WTC11 (cell line): ENCODE data around the gene MAFB. TPM values are rescaled to one million over a fixed set of nuclear protein-coding genes. Genes with fewer than 3 reads are reported as not detected.

Experiments used
- ATAC-seq: fragments of 200-7000 bp; cut with Tn5 transposase; 2 replicates; pipeline ENCODE4 v1.10.0; 2021; ENCODE audit warnings: mild to moderate bottlenecking, moderate library complexity
- CTCF ChIA-PET: fragments of 300-600 bp; sonication (Branson Sonifier 250); formaldehyde crosslinking; loops from one replicate; lab custom pipeline; 2021; ENCODE audit warnings: antibody characterized with exemption; lab: Charles Lee
- POLR2A ChIA-PET: fragments of 350-600 bp; sonication (Branson Sonifier 250); formaldehyde crosslinking; loops from one replicate; lab custom pipeline; 2021; ENCODE audit warnings: antibody characterized with exemption; lab: Charles Lee
- DNase-seq: peaks from one replicate; pipeline ENCODE4 v3.0.0; 2021; ENCODE audit warnings: low spot score
- H3K27ac Mint-ChIP-seq: 2 replicates; pipeline ENCODE4 v1.8.0; 2021; ENCODE audit warnings: mixed read lengths
- H3K27me3 Mint-ChIP-seq: 2 replicates; pipeline ENCODE4 v1.8.0; 2021; ENCODE audit warnings: low read depth, mild to moderate bottlenecking, moderate library complexity, mixed read lengths
- H3K36me3 Mint-ChIP-seq: 2 replicates; pipeline ENCODE4 v1.8.0; 2021; ENCODE audit warnings: mixed read lengths
- H3K4me1 Mint-ChIP-seq: 2 replicates; pipeline ENCODE4 v1.8.0; 2022; ENCODE audit warnings: mixed read lengths
- H3K4me3 Mint-ChIP-seq: 2 replicates; pipeline ENCODE4 v1.8.0; 2021; ENCODE audit warnings: mild to moderate bottlenecking, moderate library complexity, mixed read lengths
- H3K9me3 Mint-ChIP-seq: 2 replicates; pipeline ENCODE4 v1.8.0; 2021; ENCODE audit warnings: mixed read lengths
- CBFB ChIP-seq: sonication (generic); formaldehyde crosslinking; IDR thresholded peaks from 2 replicates; pipeline ENCODE4 v1.8.1; 2022; ENCODE audit warnings: mild to moderate bottlenecking, low read depth, missing genetic modification reagents
- CREB1 ChIP-seq: sonication (generic); formaldehyde crosslinking; IDR thresholded peaks from 2 replicates; pipeline ENCODE4 v1.8.0; 2023; ENCODE audit warnings: mild to moderate bottlenecking, missing genetic modification reagents
- CREM ChIP-seq: sonication (generic); formaldehyde crosslinking; IDR thresholded peaks from 2 replicates; pipeline ENCODE4 v1.8.1; 2022; ENCODE audit warnings: mild to moderate bottlenecking, missing genetic modification reagents, moderate library complexity
- GRHL2 ChIP-seq: fragments of 250-450 bp; sonication (Bioruptor Pico); IDR thresholded peaks from 2 replicates; pipeline ENCODE4 v1.8.0; 2022; ENCODE audit warnings: mild to moderate bottlenecking, moderate library complexity; ENCODE audit not compliant: insufficient replicate concordance, severe bottlenecking
- GTF2I ChIP-seq: fragments of 250-450 bp; sonication (Bioruptor Pico); conservative IDR thresholded peaks from 2 replicates; pipeline ENCODE4 v1.4.0; 2021; ENCODE audit warnings: mild to moderate bottlenecking
- JUN ChIP-seq: sonication (generic); formaldehyde crosslinking; IDR thresholded peaks from 2 replicates; pipeline ENCODE4 v1.8.0; 2023; ENCODE audit warnings: mild to moderate bottlenecking, missing genetic modification reagents
- MYBL2 ChIP-seq: sonication (generic); formaldehyde crosslinking; IDR thresholded peaks from 2 replicates; pipeline ENCODE4 v1.8.1; 2023; ENCODE audit warnings: mild to moderate bottlenecking, moderate library complexity, missing genetic modification reagents
- NR1H2 ChIP-seq: sonication (generic); formaldehyde crosslinking; IDR thresholded peaks from 2 replicates; pipeline ENCODE4 v1.9.0; 2021; ENCODE audit warnings: mild to moderate bottlenecking, moderate library complexity, missing genetic modification reagents
- PRRX2 ChIP-seq: fragments of 250-450 bp; sonication (Bioruptor Pico); IDR thresholded peaks from 2 replicates; pipeline ENCODE4 v1.8.0; 2021; ENCODE audit warnings: mild to moderate bottlenecking
- ZNF232 ChIP-seq: sonication (generic); formaldehyde crosslinking; IDR thresholded peaks from 2 replicates; pipeline ENCODE4 v1.8.0; 2022; ENCODE audit warnings: mild to moderate bottlenecking, missing genetic modification reagents
- ZNF263 ChIP-seq: sonication (generic); formaldehyde crosslinking; IDR thresholded peaks from 2 replicates; pipeline ENCODE4 v1.8.1; 2022; ENCODE audit warnings: low read depth, mild to moderate bottlenecking, moderate library complexity, missing genetic modification reagents
- ZNF317 ChIP-seq: sonication (generic); formaldehyde crosslinking; IDR thresholded peaks from 2 replicates; pipeline ENCODE4 v1.8.1; 2023; ENCODE audit warnings: low read depth, mild to moderate bottlenecking, moderate library complexity, missing genetic modification reagents, borderline replicate concordance
- ZNF396 ChIP-seq: fragments of 250-450 bp; sonication (Bioruptor Pico); IDR thresholded peaks from 2 replicates; pipeline ENCODE4 v1.8.0; 2021; ENCODE audit warnings: mild to moderate bottlenecking, moderate library complexity, borderline replicate concordance
- ZNF416 ChIP-seq: fragments of 250-450 bp; sonication (Bioruptor Pico); IDR thresholded peaks from 2 replicates; pipeline ENCODE4 v1.9.0; 2021; ENCODE audit warnings: mild to moderate bottlenecking, inconsistent platforms
- total RNA-seq: library from RNA; stranded (reverse); gene quantifications from 3 replicates; pipeline ENCODE4 v1.2.3, GENCODE V29; 2021
- TF ChIP-seq, protein P1 (sequence below): sonication (generic); formaldehyde crosslinking; IDR thresholded peaks from 2 replicates; pipeline ENCODE4 v1.8.0; 2023; ENCODE audit warnings: missing genetic modification reagents, mild to moderate bottlenecking, borderline replicate concordance
- TF ChIP-seq, protein P2 (sequence below): fragments of 250-450 bp; sonication (Bioruptor Pico); IDR thresholded peaks from 2 replicates; pipeline ENCODE4 v1.9.0; 2021; ENCODE audit warnings: mild to moderate bottlenecking
- TF ChIP-seq, protein P3 (sequence below): sonication (generic); formaldehyde crosslinking; IDR thresholded peaks from 2 replicates; pipeline ENCODE4 v1.8.1; 2022; ENCODE audit warnings: low read depth, mild to moderate bottlenecking, moderate library complexity, missing genetic modification reagents, borderline replicate concordance
- TF ChIP-seq, protein P4 (sequence below): sonication (generic); formaldehyde crosslinking; IDR thresholded peaks from 2 replicates; pipeline ENCODE4 v1.8.0; 2022; ENCODE audit warnings: mild to moderate bottlenecking, missing genetic modification reagents
- TF ChIP-seq, protein P5 (sequence below): sonication (generic); formaldehyde crosslinking; IDR thresholded peaks from 2 replicates; pipeline ENCODE4 v1.8.1; 2023; ENCODE audit warnings: mild to moderate bottlenecking, missing genetic modification reagents, borderline replicate concordance

MAFB gene
- total RNA-seq, 1 experiment from 2014 or later, result 5.3 TPM

DNA sequence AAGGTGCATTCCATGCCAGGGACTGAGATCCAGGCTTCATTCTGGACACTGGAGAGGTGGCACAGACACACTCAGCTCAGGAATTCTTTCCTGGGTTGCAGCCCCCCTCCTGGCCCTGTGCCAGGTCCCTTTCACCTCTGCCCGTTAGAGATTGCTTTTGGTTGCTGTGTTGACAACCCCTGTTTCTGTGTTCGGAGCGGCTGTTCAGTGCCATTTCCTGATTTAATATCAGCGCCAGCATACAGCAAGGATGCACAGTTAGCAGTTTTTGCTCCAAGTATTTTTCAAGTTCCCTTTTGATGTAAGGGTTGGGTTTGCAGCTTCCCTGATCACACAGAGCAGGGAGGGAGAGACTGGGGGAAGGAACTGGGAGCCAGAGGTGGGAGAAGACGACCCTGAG lies 8.5 kb upstream of the MAFB start (continued):
- TF ChIP-seq GTF2I (CRISPR knock-in tag), result no peak
- TF ChIP-seq, protein P1, sequence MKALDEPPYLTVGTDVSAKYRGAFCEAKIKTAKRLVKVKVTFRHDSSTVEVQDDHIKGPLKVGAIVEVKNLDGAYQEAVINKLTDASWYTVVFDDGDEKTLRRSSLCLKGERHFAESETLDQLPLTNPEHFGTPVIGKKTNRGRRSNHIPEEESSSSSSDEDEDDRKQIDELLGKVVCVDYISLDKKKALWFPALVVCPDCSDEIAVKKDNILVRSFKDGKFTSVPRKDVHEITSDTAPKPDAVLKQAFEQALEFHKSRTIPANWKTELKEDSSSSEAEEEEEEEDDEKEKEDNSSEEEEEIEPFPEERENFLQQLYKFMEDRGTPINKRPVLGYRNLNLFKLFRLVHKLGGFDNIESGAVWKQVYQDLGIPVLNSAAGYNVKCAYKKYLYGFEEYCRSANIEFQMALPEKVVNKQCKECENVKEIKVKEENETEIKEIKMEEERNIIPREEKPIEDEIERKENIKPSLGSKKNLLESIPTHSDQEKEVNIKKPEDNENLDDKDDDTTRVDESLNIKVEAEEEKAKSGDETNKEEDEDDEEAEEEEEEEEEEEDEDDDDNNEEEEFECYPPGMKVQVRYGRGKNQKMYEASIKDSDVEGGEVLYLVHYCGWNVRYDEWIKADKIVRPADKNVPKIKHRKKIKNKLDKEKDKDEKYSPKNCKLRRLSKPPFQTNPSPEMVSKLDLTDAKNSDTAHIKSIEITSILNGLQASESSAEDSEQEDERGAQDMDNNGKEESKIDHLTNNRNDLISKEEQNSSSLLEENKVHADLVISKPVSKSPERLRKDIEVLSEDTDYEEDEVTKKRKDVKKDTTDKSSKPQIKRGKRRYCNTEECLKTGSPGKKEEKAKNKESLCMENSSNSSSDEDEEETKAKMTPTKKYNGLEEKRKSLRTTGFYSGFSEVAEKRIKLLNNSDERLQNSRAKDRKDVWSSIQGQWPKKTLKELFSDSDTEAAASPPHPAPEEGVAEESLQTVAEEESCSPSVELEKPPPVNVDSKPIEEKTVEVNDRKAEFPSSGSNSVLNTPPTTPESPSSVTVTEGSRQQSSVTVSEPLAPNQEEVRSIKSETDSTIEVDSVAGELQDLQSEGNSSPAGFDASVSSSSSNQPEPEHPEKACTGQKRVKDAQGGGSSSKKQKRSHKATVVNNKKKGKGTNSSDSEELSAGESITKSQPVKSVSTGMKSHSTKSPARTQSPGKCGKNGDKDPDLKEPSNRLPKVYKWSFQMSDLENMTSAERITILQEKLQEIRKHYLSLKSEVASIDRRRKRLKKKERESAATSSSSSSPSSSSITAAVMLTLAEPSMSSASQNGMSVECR, result no peak
- TF ChIP-seq, protein P2, sequence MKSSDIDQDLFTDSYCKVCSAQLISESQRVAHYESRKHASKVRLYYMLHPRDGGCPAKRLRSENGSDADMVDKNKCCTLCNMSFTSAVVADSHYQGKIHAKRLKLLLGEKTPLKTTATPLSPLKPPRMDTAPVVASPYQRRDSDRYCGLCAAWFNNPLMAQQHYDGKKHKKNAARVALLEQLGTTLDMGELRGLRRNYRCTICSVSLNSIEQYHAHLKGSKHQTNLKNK (CRISPR knock-in tag), result no peak
- no peak for TF ChIP-seq ZNF263 (CRISPR knock-in tag)
- no peak for TF ChIP-seq MYBL2 (CRISPR knock-in tag)
- TF ChIP-seq, protein P3, sequence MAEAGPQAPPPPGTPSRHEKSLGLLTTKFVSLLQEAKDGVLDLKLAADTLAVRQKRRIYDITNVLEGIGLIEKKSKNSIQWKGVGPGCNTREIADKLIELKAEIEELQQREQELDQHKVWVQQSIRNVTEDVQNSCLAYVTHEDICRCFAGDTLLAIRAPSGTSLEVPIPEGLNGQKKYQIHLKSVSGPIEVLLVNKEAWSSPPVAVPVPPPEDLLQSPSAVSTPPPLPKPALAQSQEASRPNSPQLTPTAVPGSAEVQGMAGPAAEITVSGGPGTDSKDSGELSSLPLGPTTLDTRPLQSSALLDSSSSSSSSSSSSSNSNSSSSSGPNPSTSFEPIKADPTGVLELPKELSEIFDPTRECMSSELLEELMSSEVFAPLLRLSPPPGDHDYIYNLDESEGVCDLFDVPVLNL (CRISPR knock-in tag), result no peak
- TF ChIP-seq, protein P4, sequence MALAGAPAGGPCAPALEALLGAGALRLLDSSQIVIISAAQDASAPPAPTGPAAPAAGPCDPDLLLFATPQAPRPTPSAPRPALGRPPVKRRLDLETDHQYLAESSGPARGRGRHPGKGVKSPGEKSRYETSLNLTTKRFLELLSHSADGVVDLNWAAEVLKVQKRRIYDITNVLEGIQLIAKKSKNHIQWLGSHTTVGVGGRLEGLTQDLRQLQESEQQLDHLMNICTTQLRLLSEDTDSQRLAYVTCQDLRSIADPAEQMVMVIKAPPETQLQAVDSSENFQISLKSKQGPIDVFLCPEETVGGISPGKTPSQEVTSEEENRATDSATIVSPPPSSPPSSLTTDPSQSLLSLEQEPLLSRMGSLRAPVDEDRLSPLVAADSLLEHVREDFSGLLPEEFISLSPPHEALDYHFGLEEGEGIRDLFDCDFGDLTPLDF, result no peak
- TF ChIP-seq, protein P5, sequence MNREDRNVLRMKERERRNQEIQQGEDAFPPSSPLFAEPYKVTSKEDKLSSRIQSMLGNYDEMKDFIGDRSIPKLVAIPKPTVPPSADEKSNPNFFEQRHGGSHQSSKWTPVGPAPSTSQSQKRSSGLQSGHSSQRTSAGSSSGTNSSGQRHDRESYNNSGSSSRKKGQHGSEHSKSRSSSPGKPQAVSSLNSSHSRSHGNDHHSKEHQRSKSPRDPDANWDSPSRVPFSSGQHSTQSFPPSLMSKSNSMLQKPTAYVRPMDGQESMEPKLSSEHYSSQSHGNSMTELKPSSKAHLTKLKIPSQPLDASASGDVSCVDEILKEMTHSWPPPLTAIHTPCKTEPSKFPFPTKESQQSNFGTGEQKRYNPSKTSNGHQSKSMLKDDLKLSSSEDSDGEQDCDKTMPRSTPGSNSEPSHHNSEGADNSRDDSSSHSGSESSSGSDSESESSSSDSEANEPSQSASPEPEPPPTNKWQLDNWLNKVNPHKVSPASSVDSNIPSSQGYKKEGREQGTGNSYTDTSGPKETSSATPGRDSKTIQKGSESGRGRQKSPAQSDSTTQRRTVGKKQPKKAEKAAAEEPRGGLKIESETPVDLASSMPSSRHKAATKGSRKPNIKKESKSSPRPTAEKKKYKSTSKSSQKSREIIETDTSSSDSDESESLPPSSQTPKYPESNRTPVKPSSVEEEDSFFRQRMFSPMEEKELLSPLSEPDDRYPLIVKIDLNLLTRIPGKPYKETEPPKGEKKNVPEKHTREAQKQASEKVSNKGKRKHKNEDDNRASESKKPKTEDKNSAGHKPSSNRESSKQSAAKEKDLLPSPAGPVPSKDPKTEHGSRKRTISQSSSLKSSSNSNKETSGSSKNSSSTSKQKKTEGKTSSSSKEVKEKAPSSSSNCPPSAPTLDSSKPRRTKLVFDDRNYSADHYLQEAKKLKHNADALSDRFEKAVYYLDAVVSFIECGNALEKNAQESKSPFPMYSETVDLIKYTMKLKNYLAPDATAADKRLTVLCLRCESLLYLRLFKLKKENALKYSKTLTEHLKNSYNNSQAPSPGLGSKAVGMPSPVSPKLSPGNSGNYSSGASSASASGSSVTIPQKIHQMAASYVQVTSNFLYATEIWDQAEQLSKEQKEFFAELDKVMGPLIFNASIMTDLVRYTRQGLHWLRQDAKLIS, result no peak
- no peak for TF ChIP-seq PRRX2 (CRISPR knock-in tag)
- TF ChIP-seq ZNF317 (CRISPR knock-in tag), result no peak
- TF ChIP-seq, all 79 proteins: peak for 0

DNA sequence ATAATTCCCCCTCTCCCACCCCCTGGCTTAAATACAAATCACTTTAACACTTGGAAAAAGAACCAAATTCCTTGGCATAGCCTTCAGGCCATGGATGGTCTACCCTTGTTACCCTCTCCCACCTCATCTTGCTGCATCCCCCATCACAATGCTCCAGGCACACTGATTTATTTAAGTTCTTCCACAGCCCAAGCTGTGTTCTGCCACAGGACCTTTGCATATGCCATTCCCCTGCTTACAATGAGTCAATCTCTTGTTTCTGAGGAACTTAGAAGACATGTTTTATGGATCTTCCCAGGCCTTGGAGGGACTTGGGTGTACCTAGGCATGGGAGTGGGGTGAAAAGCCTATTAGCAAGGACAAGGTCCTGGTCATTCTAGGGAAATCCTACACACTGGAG lies 6.2 kb upstream of the MAFB start:
- CTCF ChIA-PET, result interaction anchor here (2.5 kb wide), 1 partner anchor 12 kb away, joined by 10 read pairs; no protein-coding TSS in a partner anchor
- no peak for DNase-seq

DNA sequence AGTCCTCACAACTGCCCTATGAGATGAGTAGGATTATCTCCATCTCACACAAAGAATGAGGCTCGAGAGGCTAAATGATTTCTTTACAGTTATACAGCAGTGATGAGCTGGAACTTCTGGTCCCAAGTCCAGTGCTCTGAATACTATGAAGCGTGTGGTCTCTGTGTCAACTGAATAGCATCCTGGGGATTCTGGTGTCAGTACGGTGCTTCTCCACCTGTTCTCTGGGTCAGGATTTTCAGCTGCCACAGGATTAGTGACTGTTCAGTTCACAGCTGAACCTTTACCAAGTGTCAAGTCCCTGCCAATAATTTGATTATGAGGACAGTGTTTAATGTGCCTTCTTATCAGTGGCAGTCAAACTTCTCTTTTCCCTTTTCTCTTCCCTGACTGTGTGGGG lies 5.2 kb upstream of the MAFB start:
- ChIA-PET CTCF (no interaction called here), POLR2A (interaction anchor here (0.6 to 0.7 kb wide), 2 partner anchors 12 to 17 kb away, joined by 3 read pairs; no protein-coding TSS in a partner anchor)
- peaks cover 93% of the 10 kb centered on the region for H3K27me3 Mint-ChIP-seq
- ATAC-seq, result no peak
- no peak overlapping the region for H3K4me3 Mint-ChIP-seq
- TF ChIP-seq CBFB (CRISPR knock-in tag) (no peak), JUN (CRISPR knock-in tag) (no peak), CREB1 (no peak), ZNF416 (no peak), CREM (CRISPR knock-in tag) (no peak), GRHL2 (CRISPR knock-in tag) (no peak), ZNF396 (CRISPR knock-in tag) (no peak)
- TF ChIP-seq, protein P4, result no peak
- H3K36me3 Mint-ChIP-seq, result no peaks in the 10 kb centered on the region
- H3K27ac Mint-ChIP-seq, result no peak overlapping the region
- H3K9me3 Mint-ChIP-seq, result no peaks in the 10 kb centered on the region
- H3K4me1 Mint-ChIP-seq, result peaks cover 27% of the 10 kb centered on the region
- no peak for DNase-seq

More for the DNA sequence above, 6.2 kb upstream of the MAFB start:
- H3K4me1 Mint-ChIP-seq, result peaks cover 27% of the 10 kb centered on the region
- TF ChIP-seq ZNF232 (no peak), NR1H2 (CRISPR knock-in tag) (no peak)
- TF ChIP-seq, all 79 proteins: peak for 0
- Mint-ChIP-seq H3K27me3 (peaks cover 85% of the 10 kb centered on the region), H3K27ac (no peak overlapping the region), H3K36me3 (no peaks in the 10 kb centered on the region), H3K4me3 (no peak overlapping the region), H3K9me3 (no peaks in the 10 kb centered on the region)
- POLR2A ChIA-PET, result no interaction called here
- ATAC-seq, result no peak
